MCF 10A (cell line): ENCODE data around the gene ADM2. TPM values are rescaled to one million over a fixed set of nuclear protein-coding genes. Genes with fewer than 3 reads are reported as not detected.

ENCODE experiments used
- BruUV-seq: library from RNA; stranded (reverse); fragments of 400-500 nt; replicated peaks from 2 replicates; lab custom pipeline; 2021; lab: Mats Ljungman, UMichigan
- CTCF ChIA-PET: fragments of 300-600 bp; sonication (Branson Sonifier 250); formaldehyde crosslinking; extraction: SDS; loops from one replicate; lab custom pipeline; 2021; ENCODE audit warnings: antibody characterized with exemption, inconsistent platforms; lab: Yijun Ruan, JAX
- POLR2A ChIA-PET: fragments of 300-600, 350-650 bp; sonication (Branson Sonifier 250); formaldehyde crosslinking; extraction: SDS; loops from one replicate; lab custom pipeline; 2020; ENCODE audit warnings: antibody characterized with exemption, inconsistent platforms; lab: Yijun Ruan, JAX
- DNase-seq: peaks from one replicate; pipeline ENCODE4 v3.0.0-alpha.2; 2018; ENCODE audit not compliant: unreplicated experiment
- H3K27ac Mint-ChIP-seq: one replicate; pipeline ENCODE4 v1.8.0; 2022; ENCODE audit warnings: mild to moderate bottlenecking, low read depth, mixed read lengths; ENCODE audit not compliant: unreplicated experiment
- H3K27me3 Mint-ChIP-seq: one replicate; pipeline ENCODE4 v1.8.0; 2022; ENCODE audit warnings: mixed read lengths; ENCODE audit not compliant: insufficient read depth, unreplicated experiment
- H3K36me3 Mint-ChIP-seq: one replicate; pipeline ENCODE4 v1.8.0; 2022; ENCODE audit warnings: mild to moderate bottlenecking, moderate library complexity, mixed read lengths; ENCODE audit not compliant: insufficient read depth, unreplicated experiment
- H3K4me1 Mint-ChIP-seq: one replicate; pipeline ENCODE4 v1.8.0; 2022; ENCODE audit warnings: mixed read lengths; ENCODE audit not compliant: insufficient read depth, unreplicated experiment
- H3K4me3 Mint-ChIP-seq: one replicate; pipeline ENCODE4 v1.8.0; 2022; ENCODE audit warnings: mild to moderate bottlenecking, moderate library complexity, mixed read lengths; ENCODE audit not compliant: unreplicated experiment
- H3K9me3 Mint-ChIP-seq: one replicate; pipeline ENCODE4 v1.8.0; 2022; ENCODE audit warnings: mixed read lengths; ENCODE audit not compliant: unreplicated experiment
- CTCF ChIP-seq: fragments of 200-600 bp; IDR thresholded peaks from one replicate; pipeline ENCODE4 v1.8.0; 2022; ENCODE audit warnings: antibody characterized with exemption, mild to moderate bottlenecking; ENCODE audit not compliant: unreplicated experiment
- intact Hi-C: fragments of 100-400 bp; cut with micrococcal nuclease; formaldehyde crosslinking; loops from 2 replicates; pipeline ENCODE4 v1.14.1; 2022
- total RNA-seq: library from RNA; stranded (reverse); gene quantifications from 2 replicates; pipeline ENCODE4 v1.2.3, GENCODE V29; 2022

The ADM2 gene
- total RNA-seq, 1 experiment from 2014 or later, result 39.7 TPM

GRCh38 chr22:50437511-50438304, 43.6 kb upstream of the ADM2 start:
- no peak for TF ChIP-seq CTCF
- Mint-ChIP-seq H3K4me3 (no peak overlapping the region), H3K4me1 (no peaks in the 10 kb centered on the region), H3K36me3 (peaks cover 57% of the 10 kb centered on the region), H3K9me3 (no peaks in the 10 kb centered on the region), H3K27ac (no peak overlapping the region), H3K27me3 (no peaks in the 10 kb centered on the region)
- DNase-seq, result no peak
- ChIA-PET POLR2A (no interaction called here), CTCF (interaction anchor here (0.5 to 0.7 kb wide), 3 partner anchors 14 to 135 kb away, joined by 3 to 4 read pairs (median 3); no protein-coding TSS in a partner anchor)
- intact Hi-C loops, result no loop called here
- BruUV-seq, result no TSS peak

GRCh38 chr22:50438305-50439275, 42.8 kb upstream of the ADM2 start:
- no peak for DNase-seq
- Mint-ChIP-seq H3K4me1 (no peaks in the 10 kb centered on the region), H3K36me3 (peaks cover 66% of the 10 kb centered on the region), H3K27ac (no peak overlapping the region), H3K4me3 (no peak overlapping the region), H3K27me3 (no peaks in the 10 kb centered on the region), H3K9me3 (no peaks in the 10 kb centered on the region)
- no TSS peak for BruUV-seq
- TF ChIP-seq CTCF, result no peak
- CTCF ChIA-PET, result interaction anchor here (0.5 to 1.1 kb wide), 3 partner anchors 14 to 172 kb away, joined by 3 to 4 read pairs (median 3); no protein-coding TSS in a partner anchor
- POLR2A ChIA-PET, result interaction anchor here (0.6 kb wide), 1 partner anchor 133 kb away, joined by 3 read pairs; no protein-coding TSS in a partner anchor
- intact Hi-C loops, result no loop called here

GRCh38 chr22:50439314-50439870, 42.0 kb upstream of the ADM2 start:
- no peak for TF ChIP-seq CTCF
- no peak overlapping the region for H3K27ac Mint-ChIP-seq
- no TSS peak for BruUV-seq
- ChIA-PET POLR2A (no interaction called here), CTCF (interaction anchor here (0.7 to 1.1 kb wide), 2 partner anchors 30 to 171 kb away, joined by 3 read pairs; no protein-coding TSS in a partner anchor)
- intact Hi-C loops, result no loop called here
- peaks cover 65% of the 10 kb centered on the region for H3K36me3 Mint-ChIP-seq
- H3K9me3 Mint-ChIP-seq, result no peaks in the 10 kb centered on the region
- DNase-seq, result no peak
- no peaks in the 10 kb centered on the region for H3K27me3 Mint-ChIP-seq
- H3K4me1 Mint-ChIP-seq, result no peaks in the 10 kb centered on the region
- no peak overlapping the region for H3K4me3 Mint-ChIP-seq
